Stimulated activated CD4-positive, alpha-beta T cell treated with anti-CD3 and anti-CD28 coated beads, Interleukin-2, amount 100 ng/mL, for 24 hours (primary cell): ENCODE data around the gene CPNE5.
"Not testable (repeated sequence)": the region's sequence is repeated elsewhere in the genome, so short reads cannot be mapped to it uniquely, and the experiment has no call there.

Experiments
- DNase-seq, 2 donors: peaks; one replicate each; pipeline ENCODE4 v3.0.0-alpha.2; 2020

Gene CPNE5

DNA sequence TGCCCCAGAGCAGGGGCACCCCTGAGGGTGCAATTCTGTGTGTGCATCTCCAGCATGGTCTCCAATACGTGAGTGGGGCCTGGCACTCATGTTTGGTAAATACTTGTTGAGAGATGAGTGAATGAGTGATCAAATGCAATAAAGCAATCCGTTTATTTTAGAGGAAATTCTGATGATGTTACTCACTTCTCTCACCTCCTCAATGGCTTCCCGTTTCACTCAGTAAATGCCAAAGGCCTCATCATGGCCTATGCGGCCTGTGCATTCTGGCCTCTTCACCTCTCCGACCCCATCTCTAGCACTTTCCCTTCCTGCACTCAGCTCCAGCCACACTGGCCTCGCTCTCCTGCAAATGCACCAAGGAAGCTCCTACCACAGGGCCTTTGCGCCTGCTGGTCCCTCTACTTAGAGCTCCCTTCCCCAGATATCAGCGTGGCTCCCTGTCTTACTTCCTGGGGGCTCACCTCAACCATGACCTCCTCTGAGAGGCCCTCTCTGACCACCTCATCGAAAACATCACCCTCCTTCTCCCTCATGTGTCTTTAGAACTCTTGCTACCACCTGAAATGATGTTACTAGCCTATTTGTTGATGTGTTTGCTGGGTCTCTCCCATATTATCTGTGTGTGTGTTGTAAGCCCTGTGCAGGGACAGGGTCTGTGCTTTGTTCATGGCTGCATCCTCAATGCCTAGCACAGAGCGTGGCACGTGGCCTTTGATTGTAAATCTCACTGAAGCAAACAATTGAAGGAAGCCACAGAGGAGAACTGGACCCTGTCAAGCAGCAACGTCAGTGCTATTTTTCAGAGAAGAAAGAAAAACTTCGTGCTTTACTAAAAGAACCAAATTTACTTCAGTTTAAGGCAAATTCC is 99.1 kb downstream of the CPNE5 start:
- no peak for DNase-seq

DNA sequence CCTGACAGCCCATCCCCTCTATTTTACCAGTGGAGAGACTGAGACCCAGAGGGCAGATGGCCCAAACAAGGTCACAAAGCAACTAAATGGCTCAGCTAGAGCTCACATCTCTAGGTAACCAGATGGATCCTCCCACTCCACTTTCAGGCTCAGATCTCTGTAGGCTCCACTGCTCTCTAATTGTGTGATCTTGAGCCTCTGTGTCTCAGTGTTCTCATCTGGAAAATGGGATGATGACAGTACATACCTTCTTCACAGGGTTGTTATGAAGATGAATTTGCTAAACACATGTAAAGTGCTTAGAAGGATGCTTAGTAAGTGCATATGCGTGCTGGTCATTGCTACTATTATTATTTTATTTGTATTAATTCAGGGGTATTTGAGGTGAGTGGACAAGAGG is 101.1 kb downstream of the CPNE5 start:
- no peak for DNase-seq

DNA sequence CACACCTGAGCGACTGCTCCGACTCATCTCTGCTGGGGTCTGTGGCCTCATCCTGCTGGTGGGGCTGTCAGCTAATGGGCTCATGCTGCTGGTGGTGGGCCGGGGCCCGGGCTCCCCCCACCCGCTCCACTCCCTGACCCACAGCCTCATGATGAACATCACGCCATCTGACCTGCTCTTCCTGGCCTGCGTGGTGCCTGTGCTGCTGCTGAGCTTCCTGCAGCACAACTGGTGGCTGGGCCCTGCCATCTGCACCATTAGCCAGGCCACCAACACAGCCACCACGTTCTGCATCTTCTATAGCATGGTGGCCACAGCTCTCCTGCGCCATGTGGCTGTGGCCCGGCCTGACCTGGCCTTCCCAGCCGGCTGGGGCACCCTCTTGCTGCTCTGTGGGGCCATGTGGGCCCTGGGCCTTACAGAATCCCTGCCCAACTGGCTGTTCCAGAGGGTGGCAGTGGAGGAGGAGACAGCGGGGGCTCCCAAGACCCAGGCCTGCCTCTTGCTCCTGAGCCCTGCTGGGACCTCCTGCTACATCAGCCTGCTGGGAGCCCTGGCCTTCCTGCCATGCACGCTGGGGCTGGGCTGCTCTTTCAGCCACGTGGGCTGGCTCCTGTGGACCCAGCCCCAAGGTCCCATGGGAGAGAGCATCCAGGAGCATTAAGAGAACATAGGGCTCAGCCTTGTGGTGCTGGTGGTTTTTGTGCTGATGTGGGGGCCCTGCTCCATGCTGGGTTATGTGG is 102.0 kb downstream of the CPNE5 start:
- no peak for DNase-seq

DNA sequence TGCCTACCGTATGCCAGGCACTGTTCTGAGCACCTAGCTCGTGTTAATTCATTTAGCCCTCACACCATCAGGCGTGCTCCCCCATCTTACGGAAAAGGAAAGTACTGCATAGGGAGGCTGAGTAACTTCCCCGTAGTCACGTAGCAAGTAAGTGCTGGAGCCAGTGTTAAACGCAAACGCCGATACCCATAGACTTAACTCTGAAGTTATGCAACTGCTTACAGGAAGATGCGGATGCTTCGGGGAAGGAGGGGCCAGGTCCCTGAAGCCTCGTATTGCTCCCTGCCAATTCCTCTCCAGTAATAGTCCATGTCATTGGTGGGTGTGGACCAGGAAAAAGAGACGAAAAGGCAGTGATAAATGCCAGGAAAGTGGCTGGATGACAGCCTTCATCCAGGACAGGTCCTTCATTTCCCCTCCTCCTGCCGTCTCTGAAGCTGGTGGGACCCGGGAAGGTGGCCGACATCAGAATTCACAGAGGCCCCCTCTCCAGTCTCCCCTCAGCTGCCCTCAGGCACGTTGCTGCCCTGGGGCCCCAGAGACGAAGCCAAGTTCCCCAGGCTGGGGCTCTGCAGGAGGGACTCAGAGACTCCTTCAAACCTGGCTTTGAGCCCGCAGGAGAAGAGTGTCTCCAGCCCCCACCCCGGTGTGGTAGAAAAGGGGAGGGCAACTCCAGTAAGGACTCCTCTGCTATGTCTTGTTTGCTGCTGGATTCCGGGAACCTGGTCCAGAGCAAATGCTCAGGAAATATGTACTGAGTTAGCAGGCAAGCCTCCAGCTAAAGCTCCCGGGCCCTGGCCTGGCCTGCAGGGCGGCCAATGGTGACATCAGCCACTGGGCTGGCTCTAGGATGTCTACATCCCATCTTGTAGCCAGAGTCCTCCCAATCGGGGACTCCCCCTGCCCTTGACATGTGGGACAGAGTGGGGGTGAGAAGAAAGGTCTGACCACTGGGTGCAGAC is 103.9 kb downstream of the CPNE5 start:
- DNase-seq, result peak in 1 of 2 donors; percentile 22

DNA sequence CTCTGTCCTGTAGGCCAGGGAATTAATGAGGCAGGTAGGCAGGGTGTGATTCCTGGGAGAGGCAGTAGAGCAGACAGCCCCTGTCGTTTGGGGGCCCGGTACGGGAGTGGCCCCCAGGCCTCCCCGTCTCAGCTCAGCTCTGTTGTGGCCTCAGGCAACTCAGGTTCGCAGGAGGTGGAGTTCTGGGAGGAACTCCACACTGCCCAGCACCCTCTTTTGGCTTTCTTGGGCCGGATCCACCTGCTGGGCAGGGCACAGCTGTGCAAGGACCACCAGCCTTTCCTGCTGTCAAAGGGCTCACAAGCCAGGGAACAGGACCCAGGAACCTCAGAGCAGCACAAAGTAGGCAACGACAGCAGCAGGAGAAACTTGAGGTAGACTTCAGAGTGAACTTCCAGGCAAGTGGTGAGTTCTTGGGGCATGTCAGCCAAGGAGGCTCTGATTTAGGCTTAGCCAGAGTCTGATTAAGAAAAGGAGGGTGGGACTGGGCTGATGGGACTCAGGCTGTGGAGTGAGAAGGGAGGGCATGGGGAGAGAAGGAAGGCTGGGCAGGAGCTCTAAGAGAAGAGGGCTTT is 104.7 kb downstream of the CPNE5 start:
- DNase-seq, result no peak

DNA sequence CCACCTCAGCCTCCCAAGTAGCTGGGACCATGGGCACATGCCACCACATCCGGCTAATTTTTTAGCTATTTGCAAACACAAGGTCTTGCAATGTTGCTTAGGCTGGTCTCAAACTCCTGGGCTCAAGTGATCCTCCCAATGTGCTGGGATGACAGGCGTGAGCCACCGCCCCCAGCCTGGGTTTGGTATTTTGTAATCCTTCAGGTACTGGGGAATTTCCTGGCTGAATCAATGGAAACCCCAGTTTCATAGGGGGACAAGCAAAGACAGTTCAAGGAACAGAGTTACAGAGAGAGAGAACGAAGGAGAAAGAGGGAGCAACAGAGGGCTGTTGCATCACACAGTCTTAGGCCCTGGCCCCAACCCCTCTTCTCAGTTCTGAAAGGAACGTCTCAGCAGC is 105.9 kb downstream of the CPNE5 start:
- no peak for DNase-seq

DNA sequence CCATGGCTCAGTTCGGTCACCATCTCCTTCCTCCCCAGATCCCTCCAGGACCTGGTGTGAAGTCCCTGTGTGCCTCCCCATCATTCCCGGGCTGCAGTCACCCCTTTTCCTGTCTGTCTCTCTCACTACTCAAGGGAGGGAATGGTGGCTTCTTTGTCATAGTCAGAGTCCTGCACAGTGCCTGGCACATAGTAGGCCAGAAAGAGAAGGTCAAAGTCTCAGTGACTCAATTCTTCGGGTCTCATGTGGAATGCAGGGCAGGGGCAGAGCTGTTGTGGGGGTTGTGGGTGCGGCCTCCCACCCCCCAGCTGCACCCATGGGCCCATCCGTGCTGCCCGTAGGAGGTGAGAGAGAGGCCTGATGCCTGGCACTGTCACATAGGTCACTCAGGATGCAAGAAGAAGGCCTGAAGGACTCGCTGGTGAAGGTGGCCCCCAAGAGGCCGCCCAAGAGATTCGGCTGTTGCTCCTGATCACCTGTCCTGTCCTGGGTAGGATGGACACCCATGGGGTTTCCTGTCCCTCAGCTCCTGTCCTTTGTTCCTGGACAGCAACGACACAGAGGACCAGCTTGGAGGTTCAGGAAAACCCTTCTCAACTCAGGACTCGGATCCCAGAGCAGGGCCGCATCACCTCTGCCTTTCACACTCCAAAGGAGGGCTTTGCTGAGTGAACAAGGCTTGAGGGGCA is 107.5 kb downstream of the CPNE5 start:
- DNase-seq, result no peak

DNA sequence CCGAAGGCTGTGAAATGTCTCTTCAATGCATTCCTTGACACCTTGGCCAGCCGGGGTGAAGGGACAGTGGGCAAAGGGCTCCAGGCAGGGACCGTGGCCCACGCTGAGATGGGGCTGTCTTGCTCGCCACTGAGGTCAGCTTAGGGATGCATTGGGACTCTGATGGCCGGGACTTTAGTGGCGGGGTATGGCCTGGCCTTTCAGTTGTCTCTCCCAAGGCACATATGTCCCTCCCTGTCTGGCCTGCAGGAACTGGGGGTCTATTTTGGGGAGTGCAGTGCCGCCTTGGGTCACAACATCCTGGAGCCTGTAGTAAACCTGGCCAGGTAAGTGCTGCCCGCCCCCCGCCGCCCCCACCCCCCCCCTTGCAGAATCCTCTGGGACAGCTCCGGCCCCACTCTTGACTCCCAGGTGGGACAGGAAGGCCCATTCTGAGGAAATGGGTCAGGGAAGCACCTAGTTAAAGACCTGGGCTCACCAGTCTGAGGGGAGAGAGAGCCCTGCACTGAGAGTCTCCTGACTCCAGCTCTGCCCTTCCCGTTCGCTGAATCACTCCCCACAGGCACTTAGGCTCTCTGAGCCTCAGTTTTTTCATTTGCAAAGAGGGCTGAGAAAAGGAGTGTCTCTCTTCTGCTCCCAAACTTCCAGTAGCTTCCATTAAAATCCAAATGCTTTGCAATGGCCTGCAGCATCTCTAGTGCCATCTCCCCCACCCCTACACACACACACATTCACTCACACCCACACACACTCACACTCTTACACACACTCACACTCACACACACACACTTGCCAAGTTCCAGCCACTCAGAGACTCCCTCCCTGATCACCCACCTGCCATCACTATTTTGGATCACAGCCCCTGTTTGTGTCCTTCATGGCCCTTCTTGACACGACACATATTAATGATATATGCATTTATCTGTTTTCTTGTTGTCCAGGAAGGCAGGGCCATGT is 108.5 kb downstream of the CPNE5 start:
- no peak for DNase-seq

DNA sequence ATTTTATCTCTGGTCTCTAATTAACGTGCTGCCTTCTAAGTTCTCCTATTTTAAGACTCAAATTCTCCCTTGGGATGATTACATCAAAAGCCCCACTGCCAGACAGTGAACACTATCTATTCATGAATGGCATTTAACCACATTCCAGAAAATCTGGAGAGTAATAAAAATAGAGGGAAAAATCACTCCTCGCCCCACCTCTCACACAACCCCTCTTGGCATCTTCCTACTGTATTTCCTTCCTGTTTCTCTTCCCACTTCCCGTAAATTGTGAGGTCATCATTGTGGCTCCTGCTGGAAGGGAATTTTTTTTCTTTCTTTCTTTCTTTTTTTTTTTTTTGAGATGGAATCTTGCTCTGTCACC is 110.1 kb downstream of the CPNE5 start:
- no peak for DNase-seq

DNA sequence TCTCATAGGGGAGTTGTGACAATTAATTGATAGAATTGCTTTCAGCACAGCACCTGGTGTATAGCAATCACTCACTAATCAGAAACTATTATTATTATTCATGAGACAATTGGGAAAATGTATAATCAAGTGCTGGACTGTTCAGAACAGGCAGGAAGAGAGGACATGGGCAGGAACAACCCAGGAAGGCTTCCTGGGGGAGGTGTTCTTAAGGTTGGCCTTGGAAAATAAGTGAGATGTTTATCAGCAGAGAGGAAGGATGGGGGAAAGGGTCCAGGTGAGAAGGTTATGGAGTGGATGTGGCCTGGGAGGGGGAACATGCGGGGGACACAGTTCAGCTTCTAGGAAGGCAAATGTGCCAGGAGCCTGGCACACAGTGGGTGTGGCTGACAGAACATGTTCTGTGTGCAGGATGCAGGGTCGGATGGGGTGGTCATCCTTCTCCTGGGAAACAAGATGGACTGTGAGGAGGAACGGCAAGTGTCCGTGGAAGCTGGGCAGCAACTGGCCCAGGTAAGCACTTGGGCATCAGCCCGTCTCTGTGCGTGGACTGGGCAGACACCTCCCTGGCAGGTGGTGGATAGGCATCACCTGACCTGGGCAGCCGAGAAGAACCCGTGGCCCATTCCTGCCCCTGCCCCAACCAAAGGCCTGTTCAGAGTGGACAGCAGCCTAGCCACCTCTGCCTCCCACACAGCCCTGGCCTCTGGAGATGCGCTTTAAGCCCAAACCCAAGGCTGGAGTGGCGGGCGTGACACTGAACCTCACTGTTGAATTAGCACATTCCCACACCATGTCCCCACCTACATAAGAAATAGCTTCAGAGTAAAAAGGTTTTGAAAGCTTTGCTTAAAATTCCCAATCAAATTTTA is 110.7 kb downstream of the CPNE5 start:
- DNase-seq, result no peak

DNA sequence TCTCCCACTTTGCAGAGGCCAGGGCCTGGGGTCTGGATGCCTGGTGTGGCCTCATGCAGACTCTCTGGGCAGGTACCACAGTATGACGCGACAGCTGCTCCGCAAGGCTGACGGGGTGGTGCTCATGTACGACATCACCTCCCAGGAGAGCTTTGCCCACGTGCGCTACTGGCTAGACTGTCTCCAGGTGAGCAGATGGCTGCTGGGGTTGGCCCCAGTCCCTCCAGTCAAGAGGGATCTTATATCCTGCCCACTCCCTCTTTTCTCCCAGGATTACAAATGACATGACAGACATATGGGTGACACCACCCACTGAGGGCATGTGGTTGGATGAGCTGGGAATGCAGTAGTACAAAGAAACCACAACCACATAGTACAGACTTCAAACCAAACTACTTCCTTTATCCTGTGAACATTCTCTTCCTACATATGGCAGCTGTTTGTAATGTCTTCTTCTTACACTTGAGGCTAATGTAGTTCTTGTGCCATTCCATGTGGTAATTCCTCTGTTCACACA is 111.7 kb downstream of the CPNE5 start:
- no peak for DNase-seq

DNA sequence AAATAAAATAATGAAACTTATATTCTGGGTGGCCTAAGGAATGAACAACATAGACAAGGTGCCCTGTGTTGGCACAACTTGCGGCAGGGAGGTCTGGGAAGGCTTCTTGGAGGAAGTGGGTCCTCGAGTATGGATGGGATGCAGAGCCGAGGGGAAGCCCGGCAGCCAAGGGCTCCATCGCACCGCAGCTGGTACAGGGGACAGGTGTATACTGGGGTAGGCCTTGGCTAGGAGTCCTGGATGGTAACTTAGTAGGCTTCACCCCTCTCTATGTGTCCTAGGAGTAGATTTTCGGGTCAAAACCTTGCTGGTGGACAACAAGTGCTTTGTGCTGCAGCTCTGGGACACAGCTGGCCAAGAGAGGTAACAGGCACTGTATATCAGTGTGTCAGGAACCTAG is 113.7 kb downstream of the CPNE5 start:
- no peak for DNase-seq

DNA sequence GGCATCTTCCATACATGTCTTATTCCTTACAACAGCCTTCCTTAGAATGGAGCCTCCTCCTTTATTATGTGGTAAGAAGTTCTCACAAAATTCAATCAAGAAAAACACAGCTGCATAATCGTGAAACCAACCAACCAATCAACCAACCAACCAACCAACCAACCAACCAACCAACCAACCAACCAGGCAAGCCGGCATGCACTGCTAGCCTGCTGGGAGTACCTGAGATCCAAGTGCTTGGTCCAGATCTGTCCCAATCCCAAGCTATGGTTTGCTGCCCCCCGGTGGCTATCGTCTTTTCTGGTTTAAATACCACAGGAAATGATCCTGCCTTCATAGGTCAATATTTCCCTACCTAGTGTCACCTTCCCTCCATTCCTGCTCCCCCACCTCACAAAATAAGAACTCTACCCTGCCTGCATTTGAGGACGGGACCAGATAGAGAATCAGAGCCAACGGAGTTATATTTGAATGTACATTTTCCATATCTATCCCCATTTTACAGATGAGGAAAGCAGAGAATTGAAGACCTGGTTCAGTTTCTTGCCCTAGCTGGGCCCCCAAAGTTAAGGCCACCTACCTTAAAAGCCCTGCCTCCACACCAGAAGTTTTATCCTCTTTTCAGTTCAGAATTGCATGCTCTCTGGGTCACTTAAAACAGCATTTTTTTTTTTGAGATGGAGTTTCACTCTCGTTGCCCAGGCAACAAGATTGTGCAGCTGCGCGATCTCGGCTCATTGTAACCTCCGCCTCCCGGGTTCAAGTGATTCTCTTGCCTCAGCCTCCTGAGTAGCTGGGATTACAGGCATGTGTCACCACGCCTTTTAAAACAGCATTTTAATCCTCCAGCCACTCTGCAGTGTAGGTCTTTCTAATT is 114.5 kb downstream of the CPNE5 start:
- peak; percentile 67 to 78 for DNase-seq

DNA sequence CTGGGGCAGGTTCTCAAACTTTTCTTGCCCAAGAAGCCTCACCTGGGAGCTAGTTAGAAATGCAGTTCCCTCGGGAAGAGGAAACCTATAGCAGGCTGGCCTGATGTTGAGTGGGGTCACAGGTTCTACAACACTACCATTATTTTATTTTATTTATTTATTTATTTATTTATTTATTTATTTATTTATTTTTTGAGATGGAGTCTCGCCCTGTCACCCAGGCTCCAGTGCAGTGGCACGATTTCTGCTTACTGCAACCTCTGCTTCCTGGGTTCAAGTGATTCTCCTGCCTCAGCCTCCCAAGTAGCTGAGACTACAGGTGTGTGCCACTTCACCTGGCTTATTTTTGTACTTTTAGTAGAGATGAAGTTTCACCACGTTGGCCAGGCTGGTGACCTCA is 115.3 kb downstream of the CPNE5 start:
- DNase-seq, result not testable (repeated sequence)

DNA sequence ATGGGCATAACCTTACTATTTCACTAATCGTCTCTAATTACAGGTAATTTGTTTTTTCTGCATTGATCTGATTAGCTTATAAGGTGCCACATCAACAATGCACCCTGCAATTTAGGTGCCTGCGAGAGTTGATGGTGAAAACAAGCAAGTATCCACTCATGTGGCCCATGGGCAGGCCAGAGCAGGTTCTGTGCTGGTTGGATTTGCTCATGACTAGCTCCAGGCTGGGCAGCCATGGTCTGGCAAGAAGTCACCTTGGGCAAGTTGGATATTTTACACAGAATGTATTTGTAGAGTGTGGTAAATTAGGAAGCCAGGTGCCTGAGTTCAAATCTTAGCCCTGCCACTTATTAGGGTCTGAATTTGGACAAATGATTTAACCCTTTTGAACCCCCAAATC is 116.4 kb downstream of the CPNE5 start:
- DNase-seq, result no peak

DNA sequence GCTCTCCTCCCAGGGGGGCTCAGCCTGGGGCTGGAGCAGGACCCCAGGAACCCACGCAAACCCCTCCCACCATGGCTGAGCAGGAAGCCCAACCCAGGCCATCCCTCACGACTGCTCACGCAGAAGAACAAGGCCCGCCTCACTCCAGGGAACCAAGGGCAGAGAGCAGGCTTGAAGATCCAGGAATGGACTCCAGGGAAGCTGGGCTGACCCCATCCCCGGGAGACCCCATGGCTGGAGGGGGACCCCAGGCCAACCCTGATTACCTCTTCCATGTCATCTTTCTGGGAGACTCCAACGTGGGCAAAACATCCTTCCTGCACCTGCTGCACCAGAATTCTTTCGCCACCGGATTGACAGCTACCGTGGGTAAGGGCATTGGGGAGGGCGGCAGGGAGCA is 116.9 kb downstream of the CPNE5 start:
- no peak for DNase-seq

DNA sequence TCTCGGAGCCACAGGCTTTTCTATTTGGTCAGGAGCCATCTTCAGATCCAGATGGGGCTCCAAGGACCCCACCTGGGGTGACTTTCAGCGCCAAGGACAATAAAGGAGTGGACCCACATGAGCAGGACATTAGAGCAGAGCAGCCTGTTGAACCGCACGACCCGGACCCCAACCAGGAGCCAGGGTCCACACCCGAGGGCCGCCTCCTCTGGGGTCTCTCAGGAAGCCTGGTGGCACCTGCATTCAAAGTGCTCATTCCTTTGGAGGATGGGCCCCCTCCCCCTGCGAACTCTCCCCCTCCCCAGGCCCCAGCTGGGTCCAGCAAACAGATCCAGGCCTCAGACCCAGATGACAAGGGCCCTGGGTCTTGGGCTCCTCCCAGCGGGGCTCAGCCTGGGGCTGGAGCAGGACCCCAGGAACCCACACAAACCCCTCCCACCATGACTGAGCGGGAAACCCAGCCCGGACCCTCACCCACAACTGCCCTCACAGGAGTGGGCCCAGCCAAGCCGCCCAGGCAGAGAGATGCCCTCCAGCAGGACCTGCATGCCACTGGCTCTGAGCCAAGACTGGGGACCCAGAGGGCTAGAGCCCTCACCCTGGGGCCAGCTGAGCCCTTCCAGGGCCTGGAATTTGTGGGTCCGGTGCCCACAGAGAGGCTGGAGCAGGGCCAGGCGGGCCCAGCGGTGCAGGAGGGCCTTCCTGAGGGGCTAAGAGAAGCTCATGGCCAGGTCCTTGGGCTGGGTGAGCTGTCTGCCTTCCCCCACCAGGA is 117.7 kb downstream of the CPNE5 start:
- no peak for DNase-seq
